CD4-positive, alpha-beta memory T cell (primary cell): Measurements from ENCODE around the gene CSPG4. TPM values are rescaled to one million over a fixed set of nuclear protein-coding genes. Genes with fewer than 3 reads are reported as not detected.
"Not testable (repeated sequence)": the region's sequence is repeated elsewhere in the genome, so short reads cannot be mapped to it uniquely, and the experiment has no call there.

Experiments used
- CTCF ChIA-PET: fragments of 350-600 bp; sonication (Branson Sonifier 250); formaldehyde crosslinking; loops from one replicate; lab custom pipeline; 2021; ENCODE audit warnings: inconsistent platforms; ENCODE audit not compliant: partially characterized antibody; lab: Charles Lee
- POLR2A ChIA-PET: fragments of 350-600 bp; sonication (Branson Sonifier 250); formaldehyde crosslinking; loops from one replicate; lab custom pipeline; 2021; ENCODE audit not compliant: partially characterized antibody; lab: Charles Lee
- DNase-seq, 5 donors: peaks; one replicate each; pipeline versions ENCODE4 v3.0.0 to v3.0.0-alpha.2; 2020 to 2022; ENCODE audit warnings: mixed read lengths in 1 of 5
- H3K27ac ChIP-seq: one replicate; pipeline ENCODE4 v1.7.0; 2013; ENCODE audit warnings: low read depth, low read length
- H3K27me3 ChIP-seq: 2 replicates; pipeline ENCODE4 v1.7.0; 2013; ENCODE audit warnings: mild to moderate bottlenecking, low read length, moderate library complexity; ENCODE audit not compliant: insufficient read depth
- H3K36me3 ChIP-seq: 2 replicates; pipeline ENCODE4 v1.7.0; 2013; ENCODE audit warnings: mild to moderate bottlenecking, low read length, moderate library complexity; ENCODE audit not compliant: insufficient read depth
- H3K4me1 ChIP-seq: 2 replicates; pipeline ENCODE4 v1.7.0; 2013; ENCODE audit warnings: mild to moderate bottlenecking, low read length, moderate library complexity; ENCODE audit not compliant: insufficient read depth
- H3K4me3 ChIP-seq, 2 donors: one replicate each; pipeline ENCODE4 v1.7.0; 2013; ENCODE audit warnings: low read length in 2 of 2, mild to moderate bottlenecking in 1 of 2
- H3K9me3 ChIP-seq, 2 donors: one replicate each; pipeline ENCODE4 v1.7.0; 2013; ENCODE audit warnings: low read length in 2 of 2, control low read depth in 1 of 2; ENCODE audit not compliant: control insufficient read depth in 1 of 2
- H3K27ac Mint-ChIP-seq, 7 donors: one replicate each; pipeline ENCODE4 v1.8.0; 2020 to 2021; ENCODE audit warnings: mixed read lengths in 7 of 7, mild to moderate bottlenecking in 6 of 7, inconsistent platforms in 3 of 7, moderate library complexity in 3 of 7
- H3K27me3 Mint-ChIP-seq, 2 donors: one replicate each; pipeline ENCODE4 v1.8.0; 2020 to 2021; ENCODE audit warnings: mixed read lengths in 2 of 2
- H3K36me3 Mint-ChIP-seq, 2 donors: one replicate each; pipeline ENCODE4 v1.8.0; 2020 to 2021; ENCODE audit warnings: mixed read lengths in 2 of 2, inconsistent platforms in 1 of 2, mild to moderate bottlenecking in 1 of 2
- H3K4me1 Mint-ChIP-seq, 4 donors: one replicate each; pipeline ENCODE4 v1.8.0; 2020 to 2021; ENCODE audit warnings: mixed read lengths in 4 of 4, mild to moderate bottlenecking in 1 of 4
- H3K4me3 Mint-ChIP-seq, 8 donors: one replicate each; pipeline ENCODE4 v1.8.0; 2020 to 2021; ENCODE audit warnings: mixed read lengths in 8 of 8, mild to moderate bottlenecking in 7 of 8, moderate library complexity in 6 of 8, inconsistent platforms in 3 of 8
- H3K9me3 Mint-ChIP-seq, 8 donors: one replicate each; pipeline ENCODE4 v1.8.0; 2020 to 2021; ENCODE audit warnings: mixed read lengths in 8 of 8, mild to moderate bottlenecking in 5 of 8, inconsistent platforms in 3 of 8, moderate library complexity in 1 of 8
- intact Hi-C: fragments of 100-400 bp; cut with micrococcal nuclease; formaldehyde crosslinking; loops from one replicate; pipeline ENCODE4 v1.15.1; 2023
- polyA plus RNA-seq, 2 donors: library from polyadenylated mRNA; unstranded; fragments of 300-500 nt; fragmentation: Illumina TruSeq; gene quantifications; one replicate each; pipeline ENCODE4 v1.2.3, GENCODE V29; 2021
- total RNA-seq, 2 experiments: library from RNA; stranded (reverse); gene quantifications; one replicate each; pipeline ENCODE4 v1.2.3, GENCODE V29; 2021

Gene CSPG4
- total and polyA plus RNA-seq, 4 experiments from 2014 or later: not detected

DNA sequence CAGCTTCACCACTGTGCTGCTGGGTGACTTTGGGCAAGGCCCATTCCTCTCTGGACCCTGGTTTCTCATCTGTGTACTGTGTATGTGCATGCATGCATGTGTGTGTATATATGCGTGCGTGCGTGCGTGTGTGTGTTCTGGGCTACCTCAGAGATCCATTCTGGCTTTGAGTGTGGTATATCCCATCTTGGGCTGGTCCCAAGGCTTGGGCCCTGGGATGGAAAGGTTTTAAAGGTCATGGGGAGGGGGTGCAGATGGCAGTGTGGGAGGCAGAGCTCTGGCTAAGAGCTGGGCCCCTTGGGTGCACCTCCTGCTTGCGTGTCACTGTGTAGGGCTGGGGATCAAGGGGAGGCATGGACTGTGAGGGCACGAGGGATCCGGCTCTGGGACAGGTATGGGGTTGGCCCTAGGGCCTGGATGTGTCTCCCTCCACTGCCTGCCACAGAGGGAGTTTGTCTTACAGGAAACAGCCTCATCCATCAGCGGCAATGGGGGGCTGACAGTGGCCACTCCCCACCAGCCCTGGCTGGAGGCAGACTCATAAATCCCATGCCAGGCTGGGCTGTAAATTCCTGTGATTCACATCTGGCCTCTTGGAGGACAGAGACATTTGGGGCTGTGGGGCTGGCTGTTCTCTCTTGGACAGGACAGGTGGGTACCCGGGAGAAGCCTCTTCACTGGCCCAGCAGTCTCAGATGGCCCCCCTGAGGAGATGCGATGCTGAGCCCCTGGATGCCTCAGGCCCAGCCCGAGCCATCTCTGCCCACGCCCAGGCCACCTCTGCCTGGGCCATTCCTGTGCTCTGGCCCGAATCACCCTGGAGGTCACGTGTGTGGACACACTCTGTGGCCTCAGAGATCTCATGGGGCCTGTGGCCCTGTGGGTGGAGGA, 21.4 kb upstream of the CSPG4 start:
- Mint-ChIP-seq H3K9me3 (peaks cover 0 to 3% (median 0%) of the 10 kb centered on the region in 8 donors), H3K36me3 (no peaks in the 10 kb centered on the region), H3K4me3 (no peak overlapping the region), H3K27me3 (peaks cover 6 to 10% of the 10 kb centered on the region in 2 donors), H3K4me1 (peaks cover 8 to 23% (median 10%) of the 10 kb centered on the region in 4 donors), H3K27ac (peak overlapping the region in 1 of 7 donors; percentile 57)
- no peak overlapping the region for H3K27ac ChIP-seq
- H3K9me3 ChIP-seq: no peaks in the 10 kb centered on the region
- H3K4me1 ChIP-seq: peaks cover 9% of the 10 kb centered on the region
- ChIA-PET CTCF (interaction anchor here (0.6 kb wide), 1 partner anchor 166 kb away, joined by 3 read pairs; no protein-coding TSS in a partner anchor), POLR2A (no interaction called here)
- H3K4me3 ChIP-seq: no peak overlapping the region
- intact Hi-C loops: loop anchor here (10.0 kb wide), 1 partner anchor 171 kb away; the partner anchor contains the start of gene FBXO22
- H3K36me3 ChIP-seq: no peaks in the 10 kb centered on the region
- DNase-seq: no peak
- H3K27me3 ChIP-seq: no peaks in the 10 kb centered on the region

DNA sequence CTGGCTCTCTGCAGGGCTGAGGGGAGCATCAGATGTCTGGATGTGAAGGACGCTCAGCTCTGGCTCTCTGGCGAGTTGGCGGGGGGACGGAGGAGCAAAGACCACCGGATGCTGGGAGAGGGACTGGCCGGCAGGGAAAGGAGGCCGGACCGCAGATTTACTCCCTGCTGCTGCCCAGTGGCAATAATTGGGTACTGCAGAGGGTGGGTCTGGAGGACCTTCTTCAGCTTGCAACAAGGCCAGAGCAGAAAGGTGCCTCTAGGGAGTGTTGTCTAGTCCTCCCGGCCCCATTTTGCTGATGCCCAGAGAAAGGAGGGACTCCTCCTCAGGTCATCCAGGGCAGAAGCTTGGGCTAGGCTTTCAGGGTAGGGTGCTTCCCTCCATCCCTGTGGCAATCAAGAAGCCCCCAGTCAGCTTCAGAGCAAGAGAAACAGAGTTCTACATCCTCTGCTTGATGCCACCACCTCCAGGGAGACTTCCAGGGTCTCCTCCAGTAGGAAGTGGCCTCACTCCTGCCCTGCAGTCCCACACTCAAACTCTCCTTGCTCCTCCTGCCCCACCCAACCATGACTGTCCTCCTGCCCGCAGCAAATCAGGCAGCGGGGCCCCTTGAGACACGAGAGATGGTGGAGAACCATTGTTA, 20.3 kb upstream of the CSPG4 start:
- CTCF ChIA-PET: no interaction called here
- intact Hi-C loops: loop anchor here (10.0 kb wide), 1 partner anchor 172 kb away; the partner anchor contains the start of gene FBXO22
- POLR2A ChIA-PET: no interaction called here
- Histone ChIP-seq H3K4me1 (peaks cover 3% of the 10 kb centered on the region), H3K4me3 (no peak overlapping the region), H3K27ac (no peak overlapping the region), H3K9me3 (no peaks in the 10 kb centered on the region), H3K27me3 (no peaks in the 10 kb centered on the region), H3K36me3 (no peaks in the 10 kb centered on the region)
- H3K4me1 Mint-ChIP-seq: peaks cover 8 to 18% (median 9%) of the 10 kb centered on the region in 4 donors
- peaks cover 0 to 3% (median 0%) of the 10 kb centered on the region in 8 donors for H3K9me3 Mint-ChIP-seq
- peak overlapping the region in 1 of 8 donors; percentile 8 for H3K4me3 Mint-ChIP-seq
- H3K27ac Mint-ChIP-seq: peak overlapping the region in 1 of 7 donors; percentile 56
- H3K27me3 Mint-ChIP-seq: peaks cover 6 to 11% of the 10 kb centered on the region in 2 donors
- DNase-seq: peak in 3 of 5 donors; percentile 23 to 31 (median 24)
- no peaks in the 10 kb centered on the region for H3K36me3 Mint-ChIP-seq

DNA sequence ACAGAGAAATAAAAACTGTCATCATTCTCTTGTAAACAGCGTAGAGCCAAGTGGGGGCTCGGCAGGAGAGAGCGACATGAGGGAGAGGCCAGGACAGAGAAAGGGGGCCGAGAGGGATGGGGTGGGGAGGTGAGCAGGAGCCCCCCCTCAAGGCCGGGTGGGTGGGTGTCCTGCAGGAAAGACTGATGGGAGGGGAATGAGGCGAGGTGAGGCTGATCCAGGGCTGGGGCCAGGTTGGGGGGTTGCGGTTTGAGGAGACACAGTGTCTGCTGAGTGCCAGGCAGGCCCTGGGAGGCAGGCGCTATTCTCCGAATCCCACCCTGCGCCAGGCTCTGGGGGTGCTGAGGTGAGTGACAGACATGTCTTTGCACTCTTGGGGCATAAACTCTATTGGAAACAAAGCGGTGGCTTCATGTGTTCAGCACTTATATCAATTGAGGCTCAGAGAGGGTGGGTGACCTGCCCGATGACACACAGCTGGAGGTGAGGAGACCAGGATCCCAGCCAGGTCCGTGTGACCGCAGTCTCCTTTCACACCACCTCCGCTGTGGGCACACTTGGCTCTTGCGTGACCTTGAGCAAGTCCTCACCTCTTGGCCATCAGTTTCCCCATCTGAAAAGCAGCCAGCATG, 19.6 kb upstream of the CSPG4 start:
- no peak overlapping the region for H3K4me3 ChIP-seq
- peak overlapping the region in 1 of 8 donors; percentile 45 for H3K4me3 Mint-ChIP-seq
- no peaks in the 10 kb centered on the region for H3K4me1 ChIP-seq
- H3K27ac ChIP-seq: no peak overlapping the region
- ChIA-PET CTCF (interaction anchor here (0.8 kb wide), 1 partner anchor 70 kb away, joined by 4 read pairs; no protein-coding TSS in a partner anchor), POLR2A (no interaction called here)
- no peaks in the 10 kb centered on the region for H3K36me3 ChIP-seq
- H3K9me3 Mint-ChIP-seq: peaks cover 0 to 3% (median 0%) of the 10 kb centered on the region in 8 donors
- no peaks in the 10 kb centered on the region for H3K27me3 ChIP-seq
- intact Hi-C loops: loop anchor here (10.0 kb wide), 1 partner anchor 173 kb away; the partner anchor contains the start of gene FBXO22
- no peak overlapping the region for H3K27ac Mint-ChIP-seq
- H3K27me3 Mint-ChIP-seq: peaks cover 6 to 13% of the 10 kb centered on the region in 2 donors
- DNase-seq: no peak
- H3K4me1 Mint-ChIP-seq: peaks cover 5 to 14% (median 7%) of the 10 kb centered on the region in 4 donors
- H3K36me3 Mint-ChIP-seq: no peaks in the 10 kb centered on the region
- no peaks in the 10 kb centered on the region for H3K9me3 ChIP-seq

DNA sequence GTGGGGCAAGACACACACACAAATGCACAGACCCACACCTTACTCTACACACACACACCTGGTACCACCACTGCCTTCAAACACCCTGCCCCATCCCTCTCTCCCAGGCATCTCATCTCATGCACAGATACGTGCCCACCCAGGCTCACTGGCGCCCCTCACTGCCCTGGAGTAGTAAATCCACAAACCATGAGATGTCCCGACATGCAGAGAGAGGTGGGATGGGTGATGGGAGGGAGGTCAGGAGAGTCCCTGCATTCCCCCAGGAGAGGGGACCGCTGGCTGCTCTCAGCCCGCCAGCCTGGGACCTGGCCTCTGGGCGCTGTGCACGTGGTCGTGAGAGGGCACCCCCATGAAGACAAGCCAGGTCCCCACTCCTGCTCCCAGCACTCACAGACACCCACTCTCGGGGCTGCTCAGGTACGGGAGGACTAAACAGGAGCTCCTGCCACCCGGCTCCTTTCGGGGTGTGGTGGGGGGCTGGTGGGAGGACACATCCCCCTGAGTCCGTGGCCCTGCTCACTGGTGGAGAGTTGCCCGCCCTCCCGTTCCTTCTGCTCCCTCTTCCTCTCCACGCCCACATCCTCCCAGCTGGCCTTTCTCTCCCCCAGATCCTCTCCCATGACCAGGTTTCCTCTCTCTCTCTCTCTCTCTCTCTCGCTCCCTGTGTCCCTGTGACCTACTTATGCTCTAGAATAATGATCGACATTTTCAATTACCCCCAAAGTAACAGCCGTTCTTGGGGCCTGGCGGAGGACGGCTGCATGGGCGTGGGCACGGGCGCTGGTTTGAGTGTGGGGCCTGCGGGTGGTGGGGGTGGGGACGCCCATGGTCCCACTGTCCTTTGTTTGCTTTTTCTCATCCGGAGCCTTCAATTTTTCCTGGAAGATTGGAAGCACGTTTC, 18.9 kb upstream of the CSPG4 start:
- Mint-ChIP-seq H3K27ac (peak overlapping the region in 1 of 7 donors; percentile 68), H3K4me3 (peak overlapping the region in 1 of 8 donors; percentile 45), H3K9me3 (peaks cover 0 to 3% (median 0%) of the 10 kb centered on the region in 8 donors), H3K36me3 (no peaks in the 10 kb centered on the region), H3K4me1 (peaks cover 5 to 14% (median 7%) of the 10 kb centered on the region in 4 donors), H3K27me3 (peaks cover 6 to 13% of the 10 kb centered on the region in 2 donors)
- H3K4me3 ChIP-seq: no peak overlapping the region
- H3K36me3 ChIP-seq: no peaks in the 10 kb centered on the region
- H3K9me3 ChIP-seq: no peaks in the 10 kb centered on the region
- ChIA-PET CTCF (interaction anchor here (0.8 kb wide), 1 partner anchor 71 kb away, joined by 4 read pairs; no protein-coding TSS in a partner anchor), POLR2A (no interaction called here)
- no peaks in the 10 kb centered on the region for H3K4me1 ChIP-seq
- intact Hi-C loops: loop anchor here (10.0 kb wide), 1 partner anchor 173 kb away; the partner anchor contains the start of gene FBXO22
- no peak for DNase-seq
- no peaks in the 10 kb centered on the region for H3K27me3 ChIP-seq
- no peak overlapping the region for H3K27ac ChIP-seq

DNA sequence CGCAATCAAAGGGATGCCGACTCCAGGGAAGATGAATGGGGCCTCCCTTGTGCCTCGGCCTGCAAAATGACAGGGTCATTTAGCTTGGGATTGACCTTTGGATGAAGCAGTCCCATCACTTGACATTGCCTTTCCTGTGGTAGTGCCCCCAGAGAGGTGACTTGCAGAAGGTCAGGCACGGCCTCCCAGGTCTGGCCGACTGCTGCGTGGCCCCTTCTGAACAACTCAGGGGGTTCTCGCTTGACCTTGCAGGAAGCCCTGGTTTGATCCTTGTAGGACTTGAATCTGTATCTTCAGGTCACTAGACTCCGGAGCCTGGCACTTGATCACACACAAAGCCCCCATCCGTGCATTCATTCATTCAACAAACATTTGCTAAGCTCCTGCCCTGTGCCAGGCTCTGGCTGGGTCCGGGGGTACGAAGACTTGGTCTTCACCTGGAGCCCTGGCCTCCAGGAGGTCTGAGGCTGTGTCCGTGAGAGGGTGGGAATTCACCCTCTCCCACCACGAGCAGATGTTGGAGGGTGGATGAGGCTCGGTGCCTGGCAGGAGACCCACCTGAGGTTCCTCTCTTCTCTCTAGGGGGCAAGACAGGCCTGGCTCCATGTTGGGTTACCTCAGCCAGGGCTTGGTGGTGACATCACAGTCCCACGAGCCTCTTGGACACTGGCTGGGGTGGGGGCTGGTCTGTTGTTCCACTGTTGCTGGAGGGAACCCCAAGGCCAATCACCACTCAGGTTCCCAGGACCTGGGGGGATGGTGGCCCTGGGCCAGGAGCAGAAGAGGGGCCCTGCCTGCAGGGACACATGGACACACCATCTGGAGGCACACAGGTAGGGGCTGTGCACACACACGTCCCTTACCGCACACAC, 18.0 kb upstream of the CSPG4 start:
- H3K27me3 ChIP-seq, H3K36me3 Mint-ChIP-seq, POLR2A ChIA-PET, H3K9me3 Mint-ChIP-seq, H3K4me1 ChIP-seq, H3K9me3 ChIP-seq, DNase-seq, H3K27ac Mint-ChIP-seq, H3K4me3 ChIP-seq, H3K27ac ChIP-seq, H3K36me3 ChIP-seq, H3K4me3 Mint-ChIP-seq: not testable (repeated sequence)
- intact Hi-C loops: loop anchor here (10.0 kb wide), 1 partner anchor 174 kb away; the partner anchor contains the start of gene FBXO22
- Mint-ChIP-seq H3K27me3 (peaks cover 6 to 13% of the 10 kb centered on the region in 2 donors), H3K4me1 (peaks cover 5 to 14% (median 7%) of the 10 kb centered on the region in 4 donors)
- CTCF ChIA-PET: interaction anchor here (7.6 kb wide), 1 partner anchor 71 kb away, joined by 104 read pairs; no protein-coding TSS in a partner anchor
